Measurements from ENCODE around the gene FAM163B.

The FAM163B gene

GRCh38 chr9:133637451-133638055 lies 28.4 kb upstream of the FAM163B start (continued):
- TF ChIP-seq CSRNP3 (CRISPR knock-in tag; IDR thresholded peaks at IDR 0.05) (no peak), ISL1 (CRISPR knock-in tag; IDR thresholded peaks at IDR 0.05) (no peak), SNAI2 (CRISPR knock-in tag; IDR thresholded peaks at IDR 0.05) (no peak), ZFP3 (CRISPR knock-in tag; IDR thresholded peaks at IDR 0.05) (no peak), ARNTL (CRISPR knock-in tag; IDR thresholded peaks at IDR 0.05; ENCODE audit: borderline replicate concordance, low read depth) (no peak)

DNA sequence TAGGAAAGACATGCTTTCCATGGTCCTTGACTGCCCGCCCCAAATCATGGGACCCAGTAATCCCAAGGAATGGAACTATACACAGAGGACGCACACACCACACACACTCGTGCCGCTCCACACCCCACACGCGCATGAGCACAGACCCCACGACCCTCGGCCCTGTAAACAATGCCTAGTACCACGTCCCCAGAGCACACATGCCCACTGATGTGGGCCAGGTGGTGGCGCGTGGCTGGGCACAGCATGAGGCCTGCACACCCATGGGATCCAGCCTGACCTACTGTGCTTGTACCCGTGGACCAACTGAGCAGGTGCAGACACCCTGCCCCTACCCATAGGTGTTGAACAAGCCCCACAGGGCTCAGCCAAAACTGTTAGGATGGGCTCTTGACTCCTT lies 27.7 kb upstream of the FAM163B start:
- TF ChIP-seq CSRNP3 (CRISPR knock-in tag; IDR thresholded peaks at IDR 0.05) = no peak
- no peak for TF ChIP-seq PPARA (CRISPR knock-in tag; IDR thresholded peaks at IDR 0.05; ENCODE audit: borderline replicate concordance)
- TF ChIP-seq, protein P1, sequence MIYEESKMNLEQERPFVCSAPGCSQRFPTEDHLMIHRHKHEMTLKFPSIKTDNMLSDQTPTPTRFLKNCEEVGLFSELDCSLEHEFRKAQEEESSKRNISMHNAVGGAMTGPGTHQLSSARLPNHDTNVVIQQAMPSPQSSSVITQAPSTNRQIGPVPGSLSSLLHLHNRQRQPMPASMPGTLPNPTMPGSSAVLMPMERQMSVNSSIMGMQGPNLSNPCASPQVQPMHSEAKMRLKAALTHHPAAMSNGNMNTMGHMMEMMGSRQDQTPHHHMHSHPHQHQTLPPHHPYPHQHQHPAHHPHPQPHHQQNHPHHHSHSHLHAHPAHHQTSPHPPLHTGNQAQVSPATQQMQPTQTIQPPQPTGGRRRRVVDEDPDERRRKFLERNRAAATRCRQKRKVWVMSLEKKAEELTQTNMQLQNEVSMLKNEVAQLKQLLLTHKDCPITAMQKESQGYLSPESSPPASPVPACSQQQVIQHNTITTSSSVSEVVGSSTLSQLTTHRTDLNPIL (CRISPR knock-in tag; IDR thresholded peaks at IDR 0.05; ENCODE audit: low read depth) = no peak
- no peak for TF ChIP-seq ARNTL (CRISPR knock-in tag; IDR thresholded peaks at IDR 0.05; ENCODE audit: borderline replicate concordance, low read depth)
- no peak for TF ChIP-seq POU6F1 (CRISPR knock-in tag; IDR thresholded peaks at IDR 0.05; ENCODE audit: borderline replicate concordance, low read depth)
- no peak for TF ChIP-seq ESRRG (CRISPR knock-in tag; IDR thresholded peaks at IDR 0.05)
- TF ChIP-seq OSR1 (CRISPR knock-in tag; IDR thresholded peaks at IDR 0.05) = no peak
- ATAC-seq = no peak

DNA sequence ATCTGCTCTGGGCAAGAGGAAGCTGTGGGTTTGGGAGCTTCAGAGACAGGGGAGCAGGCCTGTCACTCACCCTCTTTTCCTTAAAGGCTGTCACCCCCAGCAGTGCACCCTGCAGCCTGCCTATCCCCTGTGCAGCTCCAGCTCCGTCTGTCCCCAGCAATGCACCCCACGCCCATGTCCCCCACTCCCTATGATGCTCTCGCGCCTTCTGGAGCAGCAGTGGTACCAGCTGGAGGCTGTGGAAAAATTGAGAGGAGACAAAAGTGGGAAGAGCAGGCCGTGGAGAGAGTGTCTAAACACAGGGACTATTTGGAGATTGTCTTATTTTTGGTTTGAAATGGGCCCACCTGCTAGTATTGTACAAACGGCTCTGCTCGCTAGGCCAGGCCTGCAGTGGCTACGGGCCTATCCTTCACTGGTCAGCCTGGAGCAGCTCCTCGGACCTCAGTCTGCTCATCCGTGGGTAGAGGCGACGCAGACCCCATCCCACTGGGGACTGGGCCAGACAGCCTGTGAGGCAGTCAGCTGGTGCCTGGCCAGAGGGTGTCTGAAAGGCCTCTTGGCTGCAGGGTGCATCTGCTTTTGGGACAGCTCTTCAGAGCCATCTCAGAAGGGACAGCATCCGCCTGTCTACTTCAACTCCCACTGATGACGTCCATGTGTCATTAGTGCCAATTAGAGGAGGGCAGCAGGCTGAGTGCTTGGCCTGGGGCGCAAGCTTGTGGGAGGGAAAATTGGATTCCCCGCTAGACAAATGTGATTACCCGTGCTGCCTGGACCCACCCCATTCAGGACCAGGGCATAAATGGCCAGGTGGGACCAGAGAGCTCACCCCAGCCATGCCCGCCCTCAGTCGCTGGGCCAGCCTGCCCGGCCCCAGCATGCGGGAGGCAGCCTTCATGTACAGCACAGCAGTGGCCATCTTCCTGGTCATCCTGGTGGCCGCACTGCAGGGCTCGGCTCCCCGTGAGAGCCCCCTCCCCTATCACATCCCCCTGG lies 26.6 kb upstream of the FAM163B start, which contains the start of gene DBH:
Gene DBH, plus strand, starts transcription at position 831 of the 999 bp plus-strand sequence. Its CDS starts 9 bp downstream, at position 840.
- TF ChIP-seq PPARA (CRISPR knock-in tag; IDR thresholded peaks at IDR 0.05; ENCODE audit: borderline replicate concordance) (no peak), CSDC2 (CRISPR knock-in tag; IDR thresholded peaks at IDR 0.05) (no peak), CSRNP3 (CRISPR knock-in tag; IDR thresholded peaks at IDR 0.05) (no peak), ZNF565 (CRISPR knock-in tag; conservative IDR thresholded peaks at IDR 0.05; ENCODE audit: low read depth) (no peak), TOX (CRISPR knock-in tag; IDR thresholded peaks at IDR 0.05; ENCODE audit: borderline replicate concordance) (no peak), ISL1 (CRISPR knock-in tag; IDR thresholded peaks at IDR 0.05) (no peak), TCF4 (CRISPR knock-in tag; IDR thresholded peaks at IDR 0.05; ENCODE audit: borderline replicate concordance) (peak; percentile 95), SNAI2 (CRISPR knock-in tag; IDR thresholded peaks at IDR 0.05) (no peak), BACH2 (CRISPR knock-in tag; IDR thresholded peaks at IDR 0.05; ENCODE audit: borderline replicate concordance) (no peak), ZFP30 (CRISPR knock-in tag; IDR thresholded peaks at IDR 0.05) (0 out of 2 replicates have a peak, but pooled peaks have one; percentile 33), ZNF70 (CRISPR knock-in tag; IDR thresholded peaks at IDR 0.05) (0 out of 2 replicates have a peak, but pooled peaks have one; percentile 17)
- TF ChIP-seq, protein P2, sequence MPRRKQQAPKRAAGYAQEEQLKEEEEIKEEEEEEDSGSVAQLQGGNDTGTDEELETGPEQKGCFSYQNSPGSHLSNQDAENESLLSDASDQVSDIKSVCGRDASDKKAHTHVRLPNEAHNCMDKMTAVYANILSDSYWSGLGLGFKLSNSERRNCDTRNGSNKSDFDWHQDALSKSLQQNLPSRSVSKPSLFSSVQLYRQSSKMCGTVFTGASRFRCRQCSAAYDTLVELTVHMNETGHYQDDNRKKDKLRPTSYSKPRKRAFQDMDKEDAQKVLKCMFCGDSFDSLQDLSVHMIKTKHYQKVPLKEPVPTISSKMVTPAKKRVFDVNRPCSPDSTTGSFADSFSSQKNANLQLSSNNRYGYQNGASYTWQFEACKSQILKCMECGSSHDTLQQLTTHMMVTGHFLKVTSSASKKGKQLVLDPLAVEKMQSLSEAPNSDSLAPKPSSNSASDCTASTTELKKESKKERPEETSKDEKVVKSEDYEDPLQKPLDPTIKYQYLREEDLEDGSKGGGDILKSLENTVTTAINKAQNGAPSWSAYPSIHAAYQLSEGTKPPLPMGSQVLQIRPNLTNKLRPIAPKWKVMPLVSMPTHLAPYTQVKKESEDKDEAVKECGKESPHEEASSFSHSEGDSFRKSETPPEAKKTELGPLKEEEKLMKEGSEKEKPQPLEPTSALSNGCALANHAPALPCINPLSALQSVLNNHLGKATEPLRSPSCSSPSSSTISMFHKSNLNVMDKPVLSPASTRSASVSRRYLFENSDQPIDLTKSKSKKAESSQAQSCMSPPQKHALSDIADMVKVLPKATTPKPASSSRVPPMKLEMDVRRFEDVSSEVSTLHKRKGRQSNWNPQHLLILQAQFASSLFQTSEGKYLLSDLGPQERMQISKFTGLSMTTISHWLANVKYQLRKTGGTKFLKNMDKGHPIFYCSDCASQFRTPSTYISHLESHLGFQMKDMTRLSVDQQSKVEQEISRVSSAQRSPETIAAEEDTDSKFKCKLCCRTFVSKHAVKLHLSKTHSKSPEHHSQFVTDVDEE (CRISPR knock-in tag; IDR thresholded peaks at IDR 0.05) = peak; percentile 98
- peak; percentile 50; the same call in 2 of the 3 replicates for ATAC-seq
